NCI-H526 (cell line): ENCODE results near the gene CEP170B.
"Not testable (repeated sequence)": the region's sequence is repeated elsewhere in the genome, so short reads cannot be mapped to it uniquely, and the experiment has no call there.

ENCODE experiments used
- DNase-seq, 2 experiments: peaks; one replicate each; lab custom pipeline; 2025; lab: John Stamatoyannopoulos, UW

The CEP170B gene

GRCh38 chr14:104913435-104913834 is 48.4 kb downstream of the CEP170B start:
- no peak for DNase-seq

GRCh38 chr14:104917116-104917515 is 52.0 kb downstream of the CEP170B start:
- DNase-seq: no peak

- no peak for DNase-seq
Measured at GRCh38 chr14:104917993-104918392, 52.9 kb downstream of the CEP170B start.

GRCh38 chr14:104919152-104919992 is 54.3 kb downstream of the CEP170B start:
- not testable (repeated sequence) for DNase-seq

GRCh38 chr14:104919993-104920315 is 54.9 kb downstream of the CEP170B start:
- no peak for DNase-seq

- no peak for DNase-seq
Measured at GRCh38 chr14:104923640-104924420, 58.8 kb downstream of the CEP170B start.

GRCh38 chr14:104924421-104925213 is 59.5 kb downstream of the CEP170B start, which contains the start of gene PLD4:
TSS of gene PLD4 (plus strand) at chr14:104924879. CDS start at chr14:104927141, 2,262 bp downstream.
- no peak for DNase-seq

- no peak for DNase-seq
Measured at GRCh38 chr14:104925214-104925854, 60.3 kb downstream of the CEP170B start.

GRCh38 chr14:104925855-104926609 is 61.0 kb downstream of the CEP170B start:
- DNase-seq: no peak

GRCh38 chr14:104926619-104927431 is 61.8 kb downstream of the CEP170B start:
- peak in 1 of 2 experiments; percentile 46 for DNase-seq

- DNase-seq: no peak
Measured at GRCh38 chr14:104927432-104927816, 62.4 kb downstream of the CEP170B start.

GRCh38 chr14:104927901-104928300 is 62.8 kb downstream of the CEP170B start:
- DNase-seq: no peak

GRCh38 chr14:104928391-104929133 is 63.5 kb downstream of the CEP170B start:
- DNase-seq: no peak

GRCh38 chr14:104929268-104930230 is 64.5 kb downstream of the CEP170B start:
- no peak for DNase-seq

GRCh38 chr14:104930526-104931303 is 65.6 kb downstream of the CEP170B start:
- no peak for DNase-seq

GRCh38 chr14:104931304-104931770 is 66.3 kb downstream of the CEP170B start:
- no peak for DNase-seq
